Measurements from ENCODE around the gene RPRML. TPM values are rescaled to one million over a fixed set of nuclear protein-coding genes. Genes with fewer than 3 reads are reported as not detected.
A peak's percentile ranks its signal among the peaks of the same experiment; 100 is the strongest.

The RPRML gene
- total RNA-seq, 1 donor from 2014 or later: not detected

- H3K27me3 ChIP-seq (ENCODE audit: control insufficient read depth, insufficient read depth, low read length): peaks cover 8% of the 10 kb centered on the region
- peak; percentile 60 for FAIRE-seq
Measured at GRCh38 chr17:46947216-46947615, 31.8 kb downstream of the RPRML start.

GRCh38 chr17:46944931-46945330, 34.1 kb downstream of the RPRML start:
- no peak for FAIRE-seq
- no peak for DNase-seq (ENCODE audit: low read depth)
- H3K4me3 ChIP-seq (ENCODE audit: low read depth, low read length): no peak overlapping the region
- TF ChIP-seq CTCF (IDR thresholded peaks at IDR 0.05; ENCODE audit: insufficient read depth, low read length, severe bottlenecking): no peak
- H3K27me3 ChIP-seq (ENCODE audit: control insufficient read depth, insufficient read depth, low read length): peaks cover 5% of the 10 kb centered on the region
- peaks cover 2% of the 10 kb centered on the region for H3K36me3 ChIP-seq (ENCODE audit: control insufficient read depth, insufficient read depth, low read length)

More at GRCh38 chr17:46947216-46947615, 31.8 kb downstream of the RPRML start:
- Histone ChIP-seq H3K36me3 (ENCODE audit: control insufficient read depth, insufficient read depth, low read length) (no peaks in the 10 kb centered on the region), H3K4me3 (ENCODE audit: low read depth, low read length) (no peak overlapping the region)
- DNase-seq (ENCODE audit: low read depth): no peak
- no peak for TF ChIP-seq CTCF (IDR thresholded peaks at IDR 0.05; ENCODE audit: insufficient read depth, low read length, severe bottlenecking)

GRCh38 chr17:46943501-46944393, 35.3 kb downstream of the RPRML start:
- Histone ChIP-seq H3K27me3 (ENCODE audit: control insufficient read depth, insufficient read depth, low read length) (peaks cover 5% of the 10 kb centered on the region), H3K4me3 (ENCODE audit: low read depth, low read length) (no peak overlapping the region), H3K36me3 (ENCODE audit: control insufficient read depth, insufficient read depth, low read length) (peaks cover 10% of the 10 kb centered on the region)
- TF ChIP-seq CTCF (IDR thresholded peaks at IDR 0.05; ENCODE audit: insufficient read depth, low read length, severe bottlenecking): no peak
- DNase-seq (ENCODE audit: low read depth) (no peak), FAIRE-seq (no peak)

- FAIRE-seq: no peak
- H3K36me3 ChIP-seq (ENCODE audit: control insufficient read depth, insufficient read depth, low read length): peaks cover 14% of the 10 kb centered on the region
- TF ChIP-seq CTCF (IDR thresholded peaks at IDR 0.05; ENCODE audit: insufficient read depth, low read length, severe bottlenecking): no peak
- DNase-seq (ENCODE audit: low read depth): no peak
- peaks cover 5% of the 10 kb centered on the region for H3K27me3 ChIP-seq (ENCODE audit: control insufficient read depth, insufficient read depth, low read length)
- H3K4me3 ChIP-seq (ENCODE audit: low read depth, low read length): no peak overlapping the region
Measured at GRCh38 chr17:46943218-46943500, 35.9 kb downstream of the RPRML start.

- Histone ChIP-seq H3K27me3 (ENCODE audit: control insufficient read depth, insufficient read depth, low read length) (peaks cover 5% of the 10 kb centered on the region), H3K4me3 (ENCODE audit: low read depth, low read length) (no peak overlapping the region), H3K36me3 (ENCODE audit: control insufficient read depth, insufficient read depth, low read length) (peaks cover 16% of the 10 kb centered on the region)
- no peak for FAIRE-seq
- DNase-seq (ENCODE audit: low read depth): peak; percentile 53
- peak; percentile 97 for TF ChIP-seq CTCF (IDR thresholded peaks at IDR 0.05; ENCODE audit: insufficient read depth, low read length, severe bottlenecking)
Measured at GRCh38 chr17:46942441-46943217, 36.4 kb downstream of the RPRML start.
